ENCODE results near the gene TRAPPC2B. TPM values are rescaled to one million over a fixed set of nuclear protein-coding genes. Genes with fewer than 3 reads are reported as not detected.

The TRAPPC2B gene
- total RNA-seq, 1 experiment from 2014 or later, result 11.7 TPM

DNA sequence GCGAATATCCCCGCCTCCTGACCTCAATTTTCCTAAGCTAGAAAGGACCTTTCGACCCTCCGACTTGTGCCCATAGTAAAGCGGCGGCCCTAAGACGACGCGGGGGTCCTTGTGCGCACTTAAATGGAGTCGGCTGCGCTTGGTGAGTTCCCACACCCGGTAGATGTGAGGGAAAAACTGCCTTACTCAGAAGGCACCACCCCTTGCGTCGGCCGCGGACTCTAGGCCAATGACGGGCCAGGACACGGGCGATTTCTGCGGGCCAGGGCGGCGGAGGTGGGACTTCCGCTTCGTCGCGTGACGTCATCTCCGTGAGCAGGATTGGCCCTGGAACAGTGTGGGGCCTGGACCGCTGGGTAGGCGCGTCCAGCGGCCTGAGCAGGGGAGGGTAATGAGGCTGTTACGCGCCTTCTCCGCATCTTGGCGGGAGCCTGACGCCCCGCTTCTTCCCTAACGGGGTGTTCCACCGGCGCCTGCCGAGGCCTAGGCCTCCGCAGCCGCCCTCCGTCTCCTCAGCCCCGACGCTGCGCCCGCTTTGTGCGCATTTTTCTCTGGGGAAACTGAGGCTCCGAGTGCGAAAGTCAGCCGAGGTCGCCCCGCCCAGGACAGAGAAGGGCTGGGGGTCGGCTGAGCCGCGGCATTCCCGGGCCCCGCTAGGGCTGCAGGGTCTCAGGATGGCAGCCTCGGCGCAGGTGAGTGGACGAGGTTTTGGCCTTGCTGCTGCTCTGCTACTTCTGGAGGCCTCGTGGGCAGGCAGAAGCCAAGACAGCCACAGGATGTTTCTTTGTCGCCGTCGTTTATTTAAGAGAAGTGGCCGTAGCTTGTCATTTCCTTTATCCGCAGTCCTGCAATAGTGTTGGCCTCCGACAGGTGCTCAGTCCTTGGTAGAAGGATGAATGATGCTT, 42.9 kb upstream of the TRAPPC2B start, which contains the start of gene ZNF543:
Gene ZNF543 (plus strand): TSS at position 293 of the 905 bp plus-strand sequence. CDS start 382 bp downstream, at position 675.
- peaks cover 42% of the 10 kb centered on the region for H3K36me3 Mint-ChIP-seq (ENCODE audit: insufficient read depth, unreplicated experiment)
- DNase-seq, result peak; percentile 97
- peaks cover 11% of the 10 kb centered on the region for H3K9me3 Mint-ChIP-seq (ENCODE audit: low read depth, unreplicated experiment)
- peaks cover 24% of the 10 kb centered on the region for H3K4me1 Mint-ChIP-seq (ENCODE audit: low read depth, unreplicated experiment)
- H3K27ac Mint-ChIP-seq (ENCODE audit: unreplicated experiment), result peak within 1 kb of the TSS; percentile 70
- intact Hi-C loops (cut with micrococcal nuclease; ENCODE audit: unreplicated experiment), result loop anchor here (5.0 kb wide), 1 partner anchor 42 kb away; the partner anchor contains the start of genes TRAPPC2B and ZNF547
- CTCF ChIA-PET, result interaction anchor here (0.7 kb wide), 1 partner anchor 32 kb away, joined by 3 read pairs; no protein-coding TSS in a partner anchor
- H3K27me3 Mint-ChIP-seq (ENCODE audit: unreplicated experiment), result peaks cover 18% of the 10 kb centered on the region
- TF ChIP-seq, protein P1, sequence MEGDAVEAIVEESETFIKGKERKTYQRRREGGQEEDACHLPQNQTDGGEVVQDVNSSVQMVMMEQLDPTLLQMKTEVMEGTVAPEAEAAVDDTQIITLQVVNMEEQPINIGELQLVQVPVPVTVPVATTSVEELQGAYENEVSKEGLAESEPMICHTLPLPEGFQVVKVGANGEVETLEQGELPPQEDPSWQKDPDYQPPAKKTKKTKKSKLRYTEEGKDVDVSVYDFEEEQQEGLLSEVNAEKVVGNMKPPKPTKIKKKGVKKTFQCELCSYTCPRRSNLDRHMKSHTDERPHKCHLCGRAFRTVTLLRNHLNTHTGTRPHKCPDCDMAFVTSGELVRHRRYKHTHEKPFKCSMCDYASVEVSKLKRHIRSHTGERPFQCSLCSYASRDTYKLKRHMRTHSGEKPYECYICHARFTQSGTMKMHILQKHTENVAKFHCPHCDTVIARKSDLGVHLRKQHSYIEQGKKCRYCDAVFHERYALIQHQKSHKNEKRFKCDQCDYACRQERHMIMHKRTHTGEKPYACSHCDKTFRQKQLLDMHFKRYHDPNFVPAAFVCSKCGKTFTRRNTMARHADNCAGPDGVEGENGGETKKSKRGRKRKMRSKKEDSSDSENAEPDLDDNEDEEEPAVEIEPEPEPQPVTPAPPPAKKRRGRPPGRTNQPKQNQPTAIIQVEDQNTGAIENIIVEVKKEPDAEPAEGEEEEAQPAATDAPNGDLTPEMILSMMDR (IDR thresholded peaks at IDR 0.05; ENCODE audit: unreplicated experiment), result no peak
- TSS peak; percentile 59 for BruUV-seq (replicated peaks)
- H3K4me3 Mint-ChIP-seq (ENCODE audit: low read depth, unreplicated experiment), result peak within 1 kb of the TSS; percentile 74

DNA sequence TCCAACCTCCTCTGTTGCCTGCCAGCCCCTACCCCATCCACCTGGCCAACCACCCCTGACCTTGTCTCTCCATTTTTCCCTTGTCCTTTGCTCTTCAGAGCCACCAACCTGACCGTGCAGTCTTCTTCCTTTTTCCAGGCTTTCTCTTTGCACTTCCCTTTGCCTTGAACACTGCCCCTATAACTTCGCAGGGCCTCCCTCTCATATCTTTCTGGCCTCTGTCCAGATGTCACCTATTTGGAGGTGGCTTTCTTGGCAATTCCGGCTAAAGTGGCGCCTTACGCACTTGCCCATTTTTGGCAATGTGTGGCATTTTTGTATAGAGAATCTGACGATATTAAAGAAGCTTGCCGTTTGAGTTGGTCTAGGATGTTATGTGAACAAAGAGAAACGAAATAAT, 42.2 kb upstream of the TRAPPC2B start:
- peak overlapping the region; percentile 70 for H3K27ac Mint-ChIP-seq (ENCODE audit: unreplicated experiment)
- H3K4me1 Mint-ChIP-seq (ENCODE audit: low read depth, unreplicated experiment), result peaks cover 24% of the 10 kb centered on the region
- H3K4me3 Mint-ChIP-seq (ENCODE audit: low read depth, unreplicated experiment), result peak overlapping the region; percentile 74
- CTCF ChIA-PET, result no interaction called here
- intact Hi-C loops (cut with micrococcal nuclease; ENCODE audit: unreplicated experiment), result loop anchor here (5.0 kb wide), 1 partner anchor 41 kb away; the partner anchor contains the start of genes TRAPPC2B and ZNF547
- no TSS peak for BruUV-seq (replicated peaks)
- no peak for DNase-seq
- peaks cover 47% of the 10 kb centered on the region for H3K36me3 Mint-ChIP-seq (ENCODE audit: insufficient read depth, unreplicated experiment)
- H3K9me3 Mint-ChIP-seq (ENCODE audit: low read depth, unreplicated experiment), result peaks cover 8% of the 10 kb centered on the region
- TF ChIP-seq, protein P1 (IDR thresholded peaks at IDR 0.05; ENCODE audit: unreplicated experiment), result no peak
- peaks cover 11% of the 10 kb centered on the region for H3K27me3 Mint-ChIP-seq (ENCODE audit: unreplicated experiment)

DNA sequence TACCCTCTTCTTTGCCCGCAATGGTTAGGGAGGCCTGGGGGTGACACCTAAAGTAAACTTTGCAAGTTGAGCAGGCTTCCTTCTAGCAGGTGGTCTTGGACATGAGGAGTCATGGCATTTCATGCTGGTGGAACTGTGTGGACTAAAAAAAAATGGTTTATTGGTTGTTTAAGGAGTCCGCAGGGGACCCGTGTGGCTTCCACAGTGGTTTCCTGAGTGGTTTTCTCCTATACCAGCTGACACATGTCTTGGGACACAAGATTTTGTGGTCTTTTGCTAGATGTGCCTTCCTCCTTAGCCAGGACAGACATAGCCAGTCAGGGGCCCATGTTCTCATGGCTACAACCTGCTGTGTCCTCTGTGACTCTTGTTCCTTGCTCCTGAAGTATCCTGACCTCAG, 41.6 kb upstream of the TRAPPC2B start:
- CTCF ChIA-PET, result no interaction called here
- Mint-ChIP-seq H3K9me3 (ENCODE audit: low read depth, unreplicated experiment) (peaks cover 5% of the 10 kb centered on the region), H3K36me3 (ENCODE audit: insufficient read depth, unreplicated experiment) (peaks cover 52% of the 10 kb centered on the region), H3K27ac (ENCODE audit: unreplicated experiment) (no peak overlapping the region), H3K4me3 (ENCODE audit: low read depth, unreplicated experiment) (peak overlapping the region; percentile 74), H3K27me3 (ENCODE audit: unreplicated experiment) (peaks cover 4% of the 10 kb centered on the region), H3K4me1 (ENCODE audit: low read depth, unreplicated experiment) (peaks cover 24% of the 10 kb centered on the region)
- TF ChIP-seq, protein P1 (IDR thresholded peaks at IDR 0.05; ENCODE audit: unreplicated experiment), result no peak
- DNase-seq, result no peak
- intact Hi-C loops (cut with micrococcal nuclease; ENCODE audit: unreplicated experiment), result loop anchor here (5.0 kb wide), 1 partner anchor 41 kb away; the partner anchor contains the start of genes TRAPPC2B and ZNF547
- BruUV-seq (replicated peaks), result no TSS peak

DNA sequence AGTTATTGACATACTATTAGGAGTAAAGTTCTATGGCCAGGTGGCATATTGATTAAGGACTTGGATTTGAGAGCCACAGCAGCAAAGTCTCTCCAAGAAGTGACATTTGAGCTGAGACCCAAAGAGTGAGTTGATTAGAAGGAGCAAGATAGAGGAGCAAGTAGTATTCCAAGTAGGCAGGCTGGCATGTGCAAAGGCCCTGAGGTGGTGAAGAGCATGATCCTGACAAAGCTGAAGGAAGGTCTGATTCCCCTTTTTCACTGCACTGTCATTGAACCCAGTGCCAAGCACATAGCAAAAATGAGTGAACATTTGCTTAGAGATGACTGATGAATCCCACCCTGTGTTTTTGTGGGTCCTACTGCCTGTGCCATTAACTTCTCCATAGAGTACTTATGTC, 38.4 kb upstream of the TRAPPC2B start:
- intact Hi-C loops (cut with micrococcal nuclease; ENCODE audit: unreplicated experiment), result loop anchor here (5.0 kb wide), 1 partner anchor 37 kb away; the partner anchor contains the start of genes TRAPPC2B and ZNF547
- peaks cover 20% of the 10 kb centered on the region for H3K4me1 Mint-ChIP-seq (ENCODE audit: low read depth, unreplicated experiment)
- CTCF ChIA-PET, result no interaction called here
- DNase-seq, result no peak
- BruUV-seq (replicated peaks), result no TSS peak
- TF ChIP-seq, protein P1 (IDR thresholded peaks at IDR 0.05; ENCODE audit: unreplicated experiment), result no peak
- H3K36me3 Mint-ChIP-seq (ENCODE audit: insufficient read depth, unreplicated experiment), result peaks cover 68% of the 10 kb centered on the region
- no peak overlapping the region for H3K4me3 Mint-ChIP-seq (ENCODE audit: low read depth, unreplicated experiment)
- H3K9me3 Mint-ChIP-seq (ENCODE audit: low read depth, unreplicated experiment), result peaks cover 5% of the 10 kb centered on the region
- no peak overlapping the region for H3K27ac Mint-ChIP-seq (ENCODE audit: unreplicated experiment)
- no peaks in the 10 kb centered on the region for H3K27me3 Mint-ChIP-seq (ENCODE audit: unreplicated experiment)

Data from Calu3 (cell line).